Stimulated activated CD4-positive, alpha-beta T cell treated with anti-CD3 and anti-CD28 coated beads, Interleukin-2, amount 100 ng/mL, for 4 hours (primary cell): ENCODE data around the gene KRT17.

ENCODE experiments used
- DNase-seq: peaks from one replicate; pipeline ENCODE4 v3.0.0-alpha.2; 2020; ENCODE audit warnings: low read depth

Gene KRT17

GRCh38 chr17:41624208-41625101, at the start of gene KRT17:
KRT17 (minus strand) TSS chr17:41624575; CDS start chr17:41624509, 66 bp downstream.
- no peak for DNase-seq

- no peak for DNase-seq
These were observed 47.8 kb upstream of the KRT17 start for GRCh38 chr17:41672153-41672552.

GRCh38 chr17:41667280-41668041, 43.1 kb upstream of the KRT17 start:
- DNase-seq, result no peak

GRCh38 chr17:41666708-41667279, 42.4 kb upstream of the KRT17 start:
- DNase-seq, result peak; percentile 78

- DNase-seq, result peak; percentile 60
These were observed 41.9 kb upstream of the KRT17 start for GRCh38 chr17:41666237-41666641.

- peak; percentile 82 for DNase-seq
These were observed 41.3 kb upstream of the KRT17 start for GRCh38 chr17:41665566-41666236.

- no peak for DNase-seq
These were observed 40.5 kb upstream of the KRT17 start for GRCh38 chr17:41664587-41665565.

GRCh38 chr17:41664172-41664457, 39.7 kb upstream of the KRT17 start:
- no peak for DNase-seq

- DNase-seq, result no peak
These were observed 39.2 kb upstream of the KRT17 start for GRCh38 chr17:41663451-41664171.

GRCh38 chr17:41660221-41660711, 35.9 kb upstream of the KRT17 start:
- DNase-seq, result no peak

- no peak for DNase-seq
These were observed 35.2 kb upstream of the KRT17 start for GRCh38 chr17:41659427-41660212.

GRCh38 chr17:41658846-41659245, 34.5 kb upstream of the KRT17 start:
- no peak for DNase-seq

- no peak for DNase-seq
These were observed 33.6 kb upstream of the KRT17 start for GRCh38 chr17:41657936-41658335.

- no peak for DNase-seq
These were observed 32.9 kb upstream of the KRT17 start for GRCh38 chr17:41657176-41657754.

GRCh38 chr17:41656249-41657023, 32.1 kb upstream of the KRT17 start:
- DNase-seq, result no peak

GRCh38 chr17:41655611-41656111, 31.3 kb upstream of the KRT17 start:
- DNase-seq, result no peak

GRCh38 chr17:41654678-41655607, 30.6 kb upstream of the KRT17 start:
- DNase-seq, result no peak
